Measurements from ENCODE around the gene FBRSL1. TPM values are rescaled to one million over a fixed set of nuclear protein-coding genes. Genes with fewer than 3 reads are reported as not detected.

FBRSL1 gene
- total and polyA plus RNA-seq, 9 of the 15 experiments (the other 6 are each of a cell fraction or from before 2014, with no cell fraction given): 0.24 to 129 (median 7.3) TPM

- Histone ChIP-seq H3K27ac (ENCODE audit: extremely low read depth, low read depth, low read length) (no peak overlapping the region), H3K9me3 (replicated peaks; ENCODE audit: control insufficient read depth, insufficient read depth, low read depth, low read length) (peaks cover 7% of the 10 kb centered on the region; the same call in 1 of the 2 replicates), H4K20me1 (replicated peaks; ENCODE audit: control insufficient read depth, insufficient read depth, low read length) (no peaks in the 10 kb centered on the region), H3K27me3 (ENCODE audit: control insufficient read depth in 2 of 2, insufficient read depth in 2 of 2, low read length in 2 of 2) (peaks cover 23 to 49% of the 10 kb centered on the region in 2 experiments; a peak in 4 of 5 replicates), H3K79me2 (ENCODE audit: control insufficient read depth, insufficient read depth, low read length) (no peaks in the 10 kb centered on the region), H3K9me1 (ENCODE audit: control insufficient read depth, insufficient read depth, low read length) (no peaks in the 10 kb centered on the region), H3K4me2 (ENCODE audit: insufficient read depth, low read length) (no peak overlapping the region), H3K4me1 (replicated peaks in 1 of 2; ENCODE audit: control insufficient read depth in 2 of 2, insufficient read depth in 2 of 2, low read length in 2 of 2) (peaks cover 0 to 32% of the 10 kb centered on the region in 2 experiments; a peak in 2 of 5 replicates), H3K36me3 (ENCODE audit: control insufficient read depth, insufficient read depth, low read length) (no peaks in the 10 kb centered on the region), H3K4me3 (no peak overlapping the region), H3K9ac (ENCODE audit: insufficient read depth in 1 of 2, low read depth in 2 of 2, low read length in 2 of 2) (no peak overlapping the region), H2AFZ (ENCODE audit: low read depth, low read length) (no peak overlapping the region)
- intact Hi-C loops (cut with micrococcal nuclease): no loop called here
- no peak for TF ChIP-seq SUPT5H (IDR thresholded peaks at IDR 0.05)
- TF ChIP-seq CBX3 (IDR thresholded peaks at IDR 0.05; ENCODE audit: borderline replicate concordance in 1 of 2, low read length in 2 of 2): no peak
- TF ChIP-seq ZZZ3 (IDR thresholded peaks at IDR 0.05): no peak
- TF ChIP-seq U2AF1 (optimal IDR thresholded peaks at IDR 0.05; ENCODE audit: low read depth, low read length): no peak
- TF ChIP-seq CAMTA2 (CRISPR knock-in tag; conservative IDR thresholded peaks at IDR 0.05): no peak
- TF ChIP-seq NR2C1 (IDR thresholded peaks at IDR 0.05): no peak
- TF ChIP-seq NR2C1 (tag; IDR thresholded peaks at IDR 0.05): no peak
- no peak for TF ChIP-seq ELF2 (CRISPR knock-in tag; IDR thresholded peaks at IDR 0.05)
- DNase-seq (ENCODE audit: extremely low read depth in 1 of 4, low spot score in 3 of 4) (no peak), ATAC-seq (no peak), FAIRE-seq (no peak)
- no TSS peak for BruUV-seq (replicated peaks)
- ChIA-PET CTCF (ENCODE audit: low intra/inter-chr PET ratio) (no interaction called here), POLR2A (interaction anchor here (0.8 to 1.0 kb wide), 2 partner anchors 9 to 21 kb away, joined by 3 read pairs; no protein-coding TSS in a partner anchor)
- 44% methylated on average over 25 of the region's 28 CpGs for WGBS (ENCODE audit: insufficient coverage, low coverage, missing lambda C conversion rate)
- in situ Hi-C loops (cut with MboI): no loop called here
Measured at GRCh38 chr12:132456186-132456943, 33.6 kb upstream of the FBRSL1 start.
